HG03354 (cell line): ENCODE measurements around the gene TRIM63.
A peak's percentile ranks its signal among the peaks of the same experiment; 100 is the strongest.
"Not testable (repeated sequence)": the region's sequence is repeated elsewhere in the genome, so short reads cannot be mapped to it uniquely, and the experiment has no call there.

ENCODE experiments used
- ATAC-seq: cut with Tn5 transposase; IDR thresholded peaks from one replicate; pipeline ENCODE4 v1.9.1; 2021; ENCODE audit warnings: mild to moderate bottlenecking; ENCODE audit not compliant: unreplicated experiment, poor library complexity, severe bottlenecking

TRIM63 gene

GRCh38 chr1:26067432-26067911, at the start of gene TRIM63:
TSS of gene TRIM63 (minus strand) at chr1:26067630. CDS start at chr1:26067494, 136 bp downstream.
- no peak for ATAC-seq

- no peak for ATAC-seq
Observed at GRCh38 chr1:26114165-26114927, 46.9 kb upstream of the TRIM63 start.

- ATAC-seq, result peak; percentile 4
Observed at GRCh38 chr1:26112407-26112775, 45.0 kb upstream of the TRIM63 start.

GRCh38 chr1:26111530-26112406, 44.3 kb upstream of the TRIM63 start, which contains the start of gene PDIK1L:
TSS of gene PDIK1L (plus strand) at chr1:26111824. CDS start at chr1:26114309, 2,485 bp downstream.
- ATAC-seq, result peak; percentile 73

GRCh38 chr1:26110731-26111529, 43.5 kb upstream of the TRIM63 start:
- ATAC-seq, result peak; percentile 57

- ATAC-seq, result no peak
Observed at GRCh38 chr1:26109229-26110164, 42.1 kb upstream of the TRIM63 start.

- not testable (repeated sequence) for ATAC-seq
Observed at GRCh38 chr1:26105226-26105548, 37.8 kb upstream of the TRIM63 start.

- no peak for ATAC-seq
Observed at GRCh38 chr1:26102526-26102925, 35.1 kb upstream of the TRIM63 start.

- no peak for ATAC-seq
Observed at GRCh38 chr1:26102119-26102518, 34.7 kb upstream of the TRIM63 start.

GRCh38 chr1:26100204-26100603, 32.8 kb upstream of the TRIM63 start:
- not testable (repeated sequence) for ATAC-seq

- no peak for ATAC-seq
Observed at GRCh38 chr1:26099780-26100179, 32.4 kb upstream of the TRIM63 start.

GRCh38 chr1:26098602-26099001, 31.2 kb upstream of the TRIM63 start:
- no peak for ATAC-seq

GRCh38 chr1:26097696-26098095, 30.3 kb upstream of the TRIM63 start:
- no peak for ATAC-seq

- no peak for ATAC-seq
Observed at GRCh38 chr1:26096471-26096870, 29.0 kb upstream of the TRIM63 start.

- ATAC-seq, result no peak
Observed at GRCh38 chr1:26094677-26095383, 27.4 kb upstream of the TRIM63 start.

GRCh38 chr1:26094076-26094669, 26.7 kb upstream of the TRIM63 start:
- no peak for ATAC-seq

- not testable (repeated sequence) for ATAC-seq
Observed at GRCh38 chr1:26093569-26093968, 26.1 kb upstream of the TRIM63 start.

GRCh38 chr1:26092422-26092821, 25.0 kb upstream of the TRIM63 start:
- ATAC-seq, result no peak
